HepG2 (cell line): ENCODE measurements around the gene ERMARD. TPM values are rescaled to one million over a fixed set of nuclear protein-coding genes. Genes with fewer than 3 reads are reported as not detected.

Source experiments
- ESRRA ChIP-seq: sonication (generic); formaldehyde crosslinking; IDR thresholded peaks from 2 replicates; pipeline ENCODE4 v1.5.1; 2020; ENCODE audit warnings: mild to moderate bottlenecking, low read depth, missing genetic modification reagents
- FIP1L1 ChIP-seq: fragments of 200-400 bp; formaldehyde crosslinking; IDR thresholded peaks from 2 replicates; pipeline ENCODE4 v1.6.1; 2018; ENCODE audit warnings: low read depth, mild to moderate bottlenecking, low read length, moderate library complexity, borderline replicate concordance; ENCODE audit not compliant: insufficient read depth
- FOXK1 ChIP-seq: sonication (generic); formaldehyde crosslinking; IDR thresholded peaks from 2 replicates; pipeline ENCODE4 v1.4.0; 2020; ENCODE audit warnings: low read depth, missing genetic modification reagents, borderline replicate concordance
- HCFC1 ChIP-seq: fragments of 150-350 bp; IDR thresholded peaks from 2 replicates; pipeline ENCODE4 v1.6.1; 2014; ENCODE audit warnings: low read depth, low read length
- HNF4A ChIP-seq: sonication (generic); formaldehyde crosslinking; IDR thresholded peaks from 2 replicates; pipeline ENCODE4 v1.4.0; 2020; ENCODE audit warnings: missing genetic modification reagents
- HOXA3 ChIP-seq: sonication (generic); formaldehyde crosslinking; IDR thresholded peaks from 2 replicates; pipeline ENCODE4 v1.5.0; 2020; ENCODE audit warnings: missing genetic modification reagents
- IKZF1 ChIP-seq: fragments of 450-650 bp; IDR thresholded peaks from 2 replicates; pipeline ENCODE4 v1.7.1; 2016
- IKZF4 ChIP-seq: sonication (generic); formaldehyde crosslinking; IDR thresholded peaks from 2 replicates; pipeline ENCODE4 v1.5.1; 2020; ENCODE audit warnings: borderline replicate concordance, mild to moderate bottlenecking, low read depth, missing genetic modification reagents; ENCODE audit errors: not compliant biosample characterization
- KAT8 ChIP-seq: IDR thresholded peaks from 2 replicates; pipeline ENCODE4 v1.6.1; 2016; ENCODE audit warnings: missing genetic modification reagents, missing compliant biosample characterization
- MEIS2 ChIP-seq: sonication (generic); formaldehyde crosslinking; IDR thresholded peaks from 2 replicates; pipeline ENCODE4 v1.9.0; 2021; ENCODE audit warnings: mild to moderate bottlenecking, missing genetic modification reagents
- PCBP2 ChIP-seq: fragments of 200-400 bp; formaldehyde crosslinking; optimal IDR thresholded peaks from 2 replicates; pipeline ENCODE3; 2018; ENCODE audit warnings: low read length, low read depth; ENCODE audit not compliant: poor library complexity, severe bottlenecking
- RARA ChIP-seq: IDR thresholded peaks from 2 replicates; pipeline ENCODE4 v1.6.1; 2016; ENCODE audit warnings: missing genetic modification reagents, missing compliant biosample characterization
- RCOR2 ChIP-seq: IDR thresholded peaks from 2 replicates; pipeline ENCODE4 v1.6.1; 2016; ENCODE audit warnings: missing biosample characterization, missing genetic modification reagents
- REL ChIP-seq: sonication (generic); formaldehyde crosslinking; conservative IDR thresholded peaks from 2 replicates; pipeline ENCODE4 v1.8.0; 2022; ENCODE audit warnings: mild to moderate bottlenecking, missing genetic modification reagents, moderate library complexity
- SIN3B ChIP-seq: fragments of 150-350 bp; IDR thresholded peaks from 2 replicates; pipeline ENCODE4 v1.6.1; 2014; ENCODE audit warnings: low read length
- SYNCRIP ChIP-seq: fragments of 200-400 bp; formaldehyde crosslinking; IDR thresholded peaks from 2 replicates; pipeline ENCODE4 v1.6.1; 2018; ENCODE audit warnings: mild to moderate bottlenecking, low read depth, low read length; ENCODE audit not compliant: insufficient read depth
- TP53 ChIP-seq: sonication (generic); formaldehyde crosslinking; conservative IDR thresholded peaks from 2 replicates; pipeline ENCODE4 v1.4.0; 2020; ENCODE audit warnings: missing genetic modification reagents
- ZFP1 ChIP-seq: IDR thresholded peaks from 2 replicates; pipeline ENCODE4 v1.6.1; 2016
- ZNF230 ChIP-seq: sonication (generic); formaldehyde crosslinking; IDR thresholded peaks from 2 replicates; pipeline ENCODE4 v1.4.0; 2020; ENCODE audit warnings: mild to moderate bottlenecking, missing genetic modification reagents
- ZNF317 ChIP-seq: sonication (generic); formaldehyde crosslinking; IDR thresholded peaks from 2 replicates; pipeline ENCODE4 v1.5.0; 2020; ENCODE audit warnings: mild to moderate bottlenecking, missing genetic modification reagents
- ZNF547 ChIP-seq: sonication (generic); formaldehyde crosslinking; IDR thresholded peaks from 2 replicates; pipeline ENCODE4 v1.5.1; 2020; ENCODE audit warnings: mild to moderate bottlenecking, missing genetic modification reagents
- ZNF556 ChIP-seq: sonication (generic); formaldehyde crosslinking; IDR thresholded peaks from 2 replicates; pipeline ENCODE4 v1.4.0; 2020; ENCODE audit warnings: mild to moderate bottlenecking, missing genetic modification reagents, borderline replicate concordance
- ZNF558 ChIP-seq: sonication (generic); formaldehyde crosslinking; IDR thresholded peaks from 2 replicates; pipeline ENCODE4 v1.9.0; 2022; ENCODE audit warnings: mild to moderate bottlenecking, missing genetic modification reagents, borderline replicate concordance
- ZNF7 ChIP-seq: IDR thresholded peaks from 2 replicates; pipeline ENCODE4 v1.6.1; 2016; ENCODE audit warnings: missing biosample characterization, missing genetic modification reagents
- ZNF781 ChIP-seq: sonication (generic); formaldehyde crosslinking; IDR thresholded peaks from 2 replicates; pipeline ENCODE4 v1.5.1; 2020; ENCODE audit warnings: borderline replicate concordance, mild to moderate bottlenecking, missing genetic modification reagents; ENCODE audit errors: not compliant biosample characterization
- ZNF792 ChIP-seq: IDR thresholded peaks from 2 replicates; pipeline ENCODE4 v1.6.1; 2016
- polyA plus RNA-seq, 8 experiments: library from polyadenylated mRNA; depleted of rRNA in 3 of 8; stranded (reverse) in 7 of 8; unstranded in 1 of 8; fragments of >200 nt; fragmentation: Illumina TruSeq in 4 of 8; extraction: Trizol in 4 of 8; gene quantifications; 2 replicates each; pipeline versions ENCODE4 v1.2.1 to v1.2.3, GENCODE V29; 2011 to 2016; ENCODE audit warnings: low read depth in 4 of 8, missing spikeins in 1 of 8, mixed read lengths in 1 of 8; ENCODE audit not compliant: insufficient read depth in 1 of 8
- total RNA-seq, 5 experiments: library from RNA; depleted of rRNA; stranded (reverse); fragments of >200 nt; fragmentation: Illumina TruSeq; extraction: Trizol; gene quantifications; 2 replicates each; pipeline ENCODE4 v1.2.3, GENCODE V29; 2016; ENCODE audit warnings: low read depth in 1 of 5
- TF ChIP-seq, protein P1 (sequence below): sonication (generic); formaldehyde crosslinking; IDR thresholded peaks from 2 replicates; pipeline ENCODE4 v1.8.1; 2023; ENCODE audit warnings: mild to moderate bottlenecking, missing genetic modification reagents
- TF ChIP-seq, protein P2 (sequence below): sonication (generic); formaldehyde crosslinking; conservative IDR thresholded peaks from 2 replicates; pipeline ENCODE4 v1.4.0; 2020; ENCODE audit warnings: mild to moderate bottlenecking, missing genetic modification reagents, moderate library complexity

The ERMARD gene
- total and polyA plus RNA-seq, 2 of the 13 experiments (the other 11 are each of a cell fraction or from before 2014, with no cell fraction given): 8.8 to 10.7 TPM

DNA sequence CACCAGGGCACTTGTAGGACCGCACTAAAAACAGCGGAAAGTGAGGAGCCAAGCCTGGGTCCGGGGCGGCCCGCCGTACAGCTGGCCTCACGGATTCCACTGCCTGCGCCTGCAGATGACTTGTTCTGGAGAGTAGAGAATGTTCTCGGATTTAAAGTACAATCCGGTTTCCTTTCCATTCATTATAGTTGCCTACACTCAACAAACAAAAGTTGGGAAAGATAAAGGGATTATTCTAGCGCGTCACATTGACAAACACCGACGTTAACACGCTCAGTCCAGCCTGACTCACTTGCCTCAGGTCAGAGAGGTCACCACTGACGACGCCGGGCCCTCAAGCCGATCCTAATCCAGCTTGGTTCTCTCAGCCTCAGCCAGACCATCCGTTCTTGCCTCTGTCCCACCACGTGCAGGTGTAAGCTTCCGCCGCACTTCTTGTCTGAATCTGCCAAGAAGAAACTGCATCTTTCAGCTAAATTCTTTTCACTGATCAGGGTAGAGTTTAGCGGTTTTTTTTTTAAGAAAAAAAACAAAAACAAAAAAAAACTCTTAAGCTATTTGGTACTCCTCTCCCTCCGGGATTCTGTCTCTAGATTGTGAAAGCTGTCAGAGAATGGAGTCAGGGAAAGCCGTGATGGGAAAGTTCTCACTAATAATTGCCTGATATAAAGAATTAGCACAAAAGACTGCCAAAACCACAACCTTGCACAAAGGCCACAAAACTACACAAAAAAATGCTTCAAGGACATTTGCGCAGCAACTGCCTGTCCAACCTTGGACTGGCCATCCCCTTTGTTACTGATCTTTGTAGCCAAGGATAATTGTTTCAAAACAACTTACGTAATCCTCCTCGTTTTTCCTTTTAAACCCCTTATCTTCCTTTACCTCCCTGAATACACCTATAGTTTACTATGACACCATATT is 26.0 kb upstream of the ERMARD start (continued):
- TF ChIP-seq FOXK1: peak; percentile 84
- peak; percentile 32 for TF ChIP-seq ZNF230 (CRISPR knock-in tag)
- no peak; the same call in none of the 2 replicates for TF ChIP-seq ZNF317 (CRISPR knock-in tag)
- TF ChIP-seq KAT8 (CRISPR knock-in tag): peak; percentile 41; the same call in 1 of the 2 replicates
- TF ChIP-seq TP53: 0 out of 2 replicates have a peak, but pooled peaks have one; percentile 46
- peak; percentile 88 for TF ChIP-seq RARA (CRISPR knock-in tag)
- TF ChIP-seq RCOR2 (CRISPR knock-in tag): peak; percentile 10
- TF ChIP-seq HNF4A: peak; percentile 97
- no peak for TF ChIP-seq REL
- TF ChIP-seq IKZF1: no peak
- TF ChIP-seq ZNF556 (CRISPR knock-in tag): no peak; the same call in 1 of the 2 replicates
- TF ChIP-seq SYNCRIP: no peak
- TF ChIP-seq ZNF781 (CRISPR knock-in tag): no peak
- TF ChIP-seq PCBP2: no peak
- TF ChIP-seq ZNF547 (CRISPR knock-in tag): peak; percentile 97; the same call in 1 of the 2 replicates
- 0 out of 2 replicates have a peak, but pooled peaks have one; percentile 15 for TF ChIP-seq ZNF7 (CRISPR knock-in tag)
- TF ChIP-seq IKZF4 (CRISPR knock-in tag): no peak
- TF ChIP-seq ZFP1 (CRISPR knock-in tag): peak; percentile 95
- TF ChIP-seq ESRRA (CRISPR knock-in tag): peak; percentile 84
- TF ChIP-seq, protein P1, sequence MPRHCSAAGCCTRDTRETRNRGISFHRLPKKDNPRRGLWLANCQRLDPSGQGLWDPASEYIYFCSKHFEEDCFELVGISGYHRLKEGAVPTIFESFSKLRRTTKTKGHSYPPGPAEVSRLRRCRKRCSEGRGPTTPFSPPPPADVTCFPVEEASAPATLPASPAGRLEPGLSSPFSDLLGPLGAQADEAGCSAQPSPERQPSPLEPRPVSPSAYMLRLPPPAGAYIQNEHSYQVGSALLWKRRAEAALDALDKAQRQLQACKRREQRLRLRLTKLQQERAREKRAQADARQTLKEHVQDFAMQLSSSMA (CRISPR knock-in tag): no peak
- no peak for TF ChIP-seq FIP1L1
- no peak for TF ChIP-seq ZNF558
- TF ChIP-seq, protein P2, sequence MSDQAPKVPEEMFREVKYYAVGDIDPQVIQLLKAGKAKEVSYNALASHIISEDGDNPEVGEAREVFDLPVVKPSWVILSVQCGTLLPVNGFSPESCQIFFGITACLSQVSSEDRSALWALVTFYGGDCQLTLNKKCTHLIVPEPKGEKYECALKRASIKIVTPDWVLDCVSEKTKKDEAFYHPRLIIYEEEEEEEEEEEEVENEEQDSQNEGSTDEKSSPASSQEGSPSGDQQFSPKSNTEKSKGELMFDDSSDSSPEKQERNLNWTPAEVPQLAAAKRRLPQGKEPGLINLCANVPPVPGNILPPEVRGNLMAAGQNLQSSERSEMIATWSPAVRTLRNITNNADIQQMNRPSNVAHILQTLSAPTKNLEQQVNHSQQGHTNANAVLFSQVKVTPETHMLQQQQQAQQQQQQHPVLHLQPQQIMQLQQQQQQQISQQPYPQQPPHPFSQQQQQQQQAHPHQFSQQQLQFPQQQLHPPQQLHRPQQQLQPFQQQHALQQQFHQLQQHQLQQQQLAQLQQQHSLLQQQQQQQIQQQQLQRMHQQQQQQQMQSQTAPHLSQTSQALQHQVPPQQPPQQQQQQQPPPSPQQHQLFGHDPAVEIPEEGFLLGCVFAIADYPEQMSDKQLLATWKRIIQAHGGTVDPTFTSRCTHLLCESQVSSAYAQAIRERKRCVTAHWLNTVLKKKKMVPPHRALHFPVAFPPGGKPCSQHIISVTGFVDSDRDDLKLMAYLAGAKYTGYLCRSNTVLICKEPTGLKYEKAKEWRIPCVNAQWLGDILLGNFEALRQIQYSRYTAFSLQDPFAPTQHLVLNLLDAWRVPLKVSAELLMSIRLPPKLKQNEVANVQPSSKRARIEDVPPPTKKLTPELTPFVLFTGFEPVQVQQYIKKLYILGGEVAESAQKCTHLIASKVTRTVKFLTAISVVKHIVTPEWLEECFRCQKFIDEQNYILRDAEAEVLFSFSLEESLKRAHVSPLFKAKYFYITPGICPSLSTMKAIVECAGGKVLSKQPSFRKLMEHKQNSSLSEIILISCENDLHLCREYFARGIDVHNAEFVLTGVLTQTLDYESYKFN (CRISPR knock-in tag): peak; percentile 92
- TF ChIP-seq HOXA3 (CRISPR knock-in tag): peak; percentile 44
- 0 out of 2 replicates have a peak, but pooled peaks have one; percentile 12 for TF ChIP-seq SIN3B
- TF ChIP-seq HCFC1: no peak
- peak; percentile 48; the same call in 1 of the 2 replicates for TF ChIP-seq ZNF792 (CRISPR knock-in tag)
- peak; percentile 76 for TF ChIP-seq MEIS2 (CRISPR knock-in tag)
